Measurements from ENCODE around the gene PAH.

The PAH gene

GRCh38 chr12:102962532-102962931 is 45.5 kb upstream of the PAH start:
- TF ChIP-seq CTCF (IDR thresholded peaks at IDR 0.05; ENCODE audit: low read depth, low read length), result no peak
- no peak for DNase-seq (ENCODE audit: extremely low read depth, low read depth)

GRCh38 chr12:102961466-102961855 is 44.4 kb upstream of the PAH start:
- DNase-seq (ENCODE audit: extremely low read depth, low read depth), result no peak
- no peak for TF ChIP-seq CTCF (IDR thresholded peaks at IDR 0.05; ENCODE audit: low read depth, low read length)

GRCh38 chr12:102960766-102961465 is 43.9 kb upstream of the PAH start:
- TF ChIP-seq CTCF (IDR thresholded peaks at IDR 0.05; ENCODE audit: low read depth, low read length), result no peak
- DNase-seq (ENCODE audit: extremely low read depth, low read depth), result no peak

- no peak for DNase-seq (ENCODE audit: extremely low read depth, low read depth)
- no peak for TF ChIP-seq CTCF (IDR thresholded peaks at IDR 0.05; ENCODE audit: low read depth, low read length)
Observed at GRCh38 chr12:102959391-102959790, 42.3 kb upstream of the PAH start.

GRCh38 chr12:102958830-102959176 is 41.8 kb upstream of the PAH start:
- DNase-seq (ENCODE audit: extremely low read depth, low read depth), result no peak
- TF ChIP-seq CTCF (IDR thresholded peaks at IDR 0.05; ENCODE audit: low read depth, low read length), result no peak

GRCh38 chr12:102958073-102958829 is 41.2 kb upstream of the PAH start:
- no peak for TF ChIP-seq CTCF (IDR thresholded peaks at IDR 0.05; ENCODE audit: low read depth, low read length)
- no peak for DNase-seq (ENCODE audit: extremely low read depth, low read depth)

GRCh38 chr12:102957339-102958050 is 40.5 kb upstream of the PAH start, which contains the start of gene ASCL1:
TSS of gene ASCL1 (plus strand) at chr12:102957674. CDS start at chr12:102958245, 571 bp downstream.
- no peak for DNase-seq (ENCODE audit: extremely low read depth, low read depth)
- no peak for TF ChIP-seq CTCF (IDR thresholded peaks at IDR 0.05; ENCODE audit: low read depth, low read length)

Data from AG09319 (cell line).